ENCODE measurements around the gene PHGDH.
"Not testable (repeated sequence)": the region's sequence is repeated elsewhere in the genome, so short reads cannot be mapped to it uniquely, and the experiment has no call there.

The PHGDH gene

GRCh38 chr1:119711804-119712341, at the start of gene PHGDH:
Gene PHGDH, plus strand, starts transcription at chr1:119711934. Its CDS starts 89 bp downstream, at chr1:119712023.
- peak in 1 of 3 donors; percentile 12 for DNase-seq (ENCODE audit: low read depth in 3 of 3, low spot score in 1 of 3)

- no peak for DNase-seq (ENCODE audit: low read depth in 3 of 3, low spot score in 1 of 3)
These were observed 49.7 kb upstream of the PHGDH start for GRCh38 chr1:119662034-119662437.

- DNase-seq (ENCODE audit: low read depth in 3 of 3, low spot score in 1 of 3), result no peak
These were observed 47.7 kb upstream of the PHGDH start for GRCh38 chr1:119664067-119664466.

- no peak for DNase-seq (ENCODE audit: low read depth in 3 of 3, low spot score in 1 of 3)
These were observed 44.6 kb upstream of the PHGDH start for GRCh38 chr1:119667173-119667572.

- no peak for DNase-seq (ENCODE audit: low read depth in 3 of 3, low spot score in 1 of 3)
These were observed 40.8 kb upstream of the PHGDH start for GRCh38 chr1:119670898-119671297.

GRCh38 chr1:119673171-119673940, 38.4 kb upstream of the PHGDH start:
- DNase-seq (ENCODE audit: low read depth in 3 of 3, low spot score in 1 of 3), result no peak

GRCh38 chr1:119674111-119674526, 37.6 kb upstream of the PHGDH start:
- no peak for DNase-seq (ENCODE audit: low read depth in 3 of 3, low spot score in 1 of 3)

- no peak for DNase-seq (ENCODE audit: low read depth in 3 of 3, low spot score in 1 of 3)
These were observed 36.9 kb upstream of the PHGDH start for GRCh38 chr1:119674835-119675289.

GRCh38 chr1:119675349-119676345, 36.1 kb upstream of the PHGDH start:
- DNase-seq (ENCODE audit: low read depth in 3 of 3, low spot score in 1 of 3), result peak; percentile 2 to 28 (median 9)

- DNase-seq (ENCODE audit: low read depth in 3 of 3, low spot score in 1 of 3), result no peak
These were observed 35.0 kb upstream of the PHGDH start for GRCh38 chr1:119676571-119677206.

- DNase-seq (ENCODE audit: low read depth in 3 of 3, low spot score in 1 of 3), result no peak
These were observed 32.5 kb upstream of the PHGDH start for GRCh38 chr1:119679223-119679622.

GRCh38 chr1:119680193-119680592, 31.5 kb upstream of the PHGDH start:
- DNase-seq (ENCODE audit: low read depth in 3 of 3, low spot score in 1 of 3), result no peak

GRCh38 chr1:119680723-119681122, 31.0 kb upstream of the PHGDH start:
- no peak for DNase-seq (ENCODE audit: low read depth in 3 of 3, low spot score in 1 of 3)

GRCh38 chr1:119681560-119681959, 30.2 kb upstream of the PHGDH start:
- no peak for DNase-seq (ENCODE audit: low read depth in 3 of 3, low spot score in 1 of 3)

GRCh38 chr1:119682141-119682540, 29.6 kb upstream of the PHGDH start:
- no peak for DNase-seq (ENCODE audit: low read depth in 3 of 3, low spot score in 1 of 3)

- no peak for DNase-seq (ENCODE audit: low read depth in 3 of 3, low spot score in 1 of 3)
These were observed 27.8 kb upstream of the PHGDH start for GRCh38 chr1:119683893-119684292.

- no peak for DNase-seq (ENCODE audit: low read depth in 3 of 3, low spot score in 1 of 3)
These were observed 25.1 kb upstream of the PHGDH start for GRCh38 chr1:119686661-119687060.

- DNase-seq (ENCODE audit: low read depth in 3 of 3, low spot score in 1 of 3), result no peak
These were observed 24.2 kb upstream of the PHGDH start for GRCh38 chr1:119687434-119688079.

- no peak for DNase-seq (ENCODE audit: low read depth in 3 of 3, low spot score in 1 of 3)
These were observed 22.9 kb upstream of the PHGDH start for GRCh38 chr1:119688810-119689209.

GRCh38 chr1:119689511-119689910, 22.2 kb upstream of the PHGDH start:
- no peak for DNase-seq (ENCODE audit: low read depth in 3 of 3, low spot score in 1 of 3)

- DNase-seq (ENCODE audit: low read depth in 3 of 3, low spot score in 1 of 3), result not testable (repeated sequence)
These were observed 14.9 kb upstream of the PHGDH start for GRCh38 chr1:119696863-119697262.

Measured in stimulated activated CD4-positive, alpha-beta T cell treated with anti-CD3 and anti-CD28 coated beads, TNF-alpha, amount 100 ng/mL, for 1 hour (primary cell).